Epithelial cell of prostate (primary cell): ENCODE measurements around the gene EIF4E.
"Not testable (repeated sequence)": the region's sequence is repeated elsewhere in the genome, so short reads cannot be mapped to it uniquely, and the experiment has no call there.

Source experiments
- DNase-seq: peaks from one replicate; pipeline ENCODE4 v3.0.0-alpha.2; 2011; ENCODE audit warnings: low read depth, low spot score
- H3K27ac ChIP-seq: fragments of 450-650 bp; 2 replicates; pipeline ENCODE4 v1.5.1; 2017; ENCODE audit warnings: mild to moderate bottlenecking

EIF4E gene

GRCh38 chr4:98934851-98935250, 5.9 kb upstream of the EIF4E start:
- not testable (repeated sequence) for DNase-seq, H3K27ac ChIP-seq

- peak overlapping the region; percentile 97 for H3K27ac ChIP-seq
- peak; percentile 53 for DNase-seq
Measured at GRCh38 chr4:98932539-98932938, 3.6 kb upstream of the EIF4E start.

- peak overlapping the region; percentile 97 for H3K27ac ChIP-seq
- no peak for DNase-seq
Measured at GRCh38 chr4:98930311-98930865, 1.5 kb upstream of the EIF4E start.

GRCh38 chr4:98929341-98930267, 671 bp upstream of the EIF4E start:
- peak; percentile 96 for DNase-seq
- peak overlapping the region; percentile 97 for H3K27ac ChIP-seq

GRCh38 chr4:98928131-98928504, 815 bp downstream of the EIF4E start:
- DNase-seq: no peak

GRCh38 chr4:98926257-98926656, 2.7 kb downstream of the EIF4E start:
- H3K27ac ChIP-seq, DNase-seq: not testable (repeated sequence)

More at GRCh38 chr4:98928131-98928504, 815 bp downstream of the EIF4E start:
- H3K27ac ChIP-seq: peak overlapping the region; percentile 97

GRCh38 chr4:98921292-98921691, 7.6 kb downstream of the EIF4E start:
- DNase-seq: no peak
- H3K27ac ChIP-seq: no peak overlapping the region

- H3K27ac ChIP-seq: peak overlapping the region; percentile 12
- DNase-seq: no peak
Measured at GRCh38 chr4:98919996-98920395, 8.9 kb downstream of the EIF4E start.

- H3K27ac ChIP-seq: peak overlapping the region; percentile 66
- not testable (repeated sequence) for DNase-seq
Measured at GRCh38 chr4:98910728-98911127, 18.2 kb downstream of the EIF4E start.

GRCh38 chr4:98909646-98910401, 19.1 kb downstream of the EIF4E start:
- H3K27ac ChIP-seq: peak overlapping the region; percentile 66
- no peak for DNase-seq

- no peak for DNase-seq
- peak overlapping the region; percentile 66 for H3K27ac ChIP-seq
Measured at GRCh38 chr4:98908703-98909262, 20.1 kb downstream of the EIF4E start.

- peak overlapping the region; percentile 66 for H3K27ac ChIP-seq
- DNase-seq: no peak
Measured at GRCh38 chr4:98908182-98908581, 20.8 kb downstream of the EIF4E start.

- no peak for DNase-seq
- H3K27ac ChIP-seq: no peak overlapping the region
Measured at GRCh38 chr4:98905839-98906238, 23.1 kb downstream of the EIF4E start.

GRCh38 chr4:98905297-98905696, 23.6 kb downstream of the EIF4E start:
- no peak overlapping the region for H3K27ac ChIP-seq
- no peak for DNase-seq

- no peak for DNase-seq
- H3K27ac ChIP-seq: no peak overlapping the region
Measured at GRCh38 chr4:98903963-98904362, 25.0 kb downstream of the EIF4E start.

GRCh38 chr4:98903561-98903960, 25.4 kb downstream of the EIF4E start:
- DNase-seq: no peak
- H3K27ac ChIP-seq: no peak overlapping the region

GRCh38 chr4:98899277-98899676, 29.7 kb downstream of the EIF4E start:
- no peak overlapping the region for H3K27ac ChIP-seq
- no peak for DNase-seq

- H3K27ac ChIP-seq: peak overlapping the region; percentile 22
- no peak for DNase-seq
Measured at GRCh38 chr4:98891478-98892337, 37.2 kb downstream of the EIF4E start.

- no peak for DNase-seq
- H3K27ac ChIP-seq: peak overlapping the region; percentile 22
Measured at GRCh38 chr4:98890702-98891455, 38.1 kb downstream of the EIF4E start.
